GM13976 (cell line): Measurements from ENCODE around the gene PPFIA3.

Experiments used
- DNase-seq: peaks from one replicate; pipeline ENCODE4 v3.0.0; 2012; ENCODE audit warnings: low spot score
- CTCF ChIP-seq: IDR thresholded peaks from 2 replicates; pipeline ENCODE4 v1.5.1; 2012; ENCODE audit warnings: borderline replicate concordance, mild to moderate bottlenecking; ENCODE audit not compliant: insufficient read depth; ENCODE audit errors: extremely low read depth, missing control alignments, control extremely low read depth
- in situ Hi-C: fragments of 300-500 bp; cut with MboI; formaldehyde crosslinking; loops from one replicate; pipeline ENCODE4 v1.12.0; 2022; ENCODE audit warnings: low sequenced_read_pairs, mixed read lengths, inconsistent platforms; ENCODE audit not compliant: unreplicated experiment

PPFIA3 gene

GRCh38 chr19:49132974-49133609, 13.7 kb downstream of the PPFIA3 start:
- TF ChIP-seq CTCF: no peak
- no peak for DNase-seq
- in situ Hi-C loops: no loop called here

- DNase-seq: peak; percentile 66
- in situ Hi-C loops: no loop called here
- TF ChIP-seq CTCF: no peak
Observed at GRCh38 chr19:49133621-49134454, 14.5 kb downstream of the PPFIA3 start.

GRCh38 chr19:49135686-49136085, 16.3 kb downstream of the PPFIA3 start:
- in situ Hi-C loops: no loop called here
- TF ChIP-seq CTCF: no peak
- no peak for DNase-seq

GRCh38 chr19:49136771-49137171, 17.4 kb downstream of the PPFIA3 start:
- DNase-seq: no peak
- no peak for TF ChIP-seq CTCF
- in situ Hi-C loops: no loop called here

- TF ChIP-seq CTCF: no peak
- in situ Hi-C loops: no loop called here
- DNase-seq: no peak
Observed at GRCh38 chr19:49140951-49141350, 21.6 kb downstream of the PPFIA3 start.

- in situ Hi-C loops: no loop called here
- TF ChIP-seq CTCF: no peak
- no peak for DNase-seq
Observed at GRCh38 chr19:49141352-49141751, 22.0 kb downstream of the PPFIA3 start.
